Esophagus squamous epithelium (tissue), 5 donors: ENCODE results near the gene JAZF1. TPM values are rescaled to one million over a fixed set of nuclear protein-coding genes. Genes with fewer than 3 reads are reported as not detected.

Source experiments
- DNase-seq: peaks from one replicate; lab custom pipeline; 2025; lab: John Stamatoyannopoulos, UW
- H3K27ac ChIP-seq, 4 donors: fragments of 200-600 bp; sonication (generic); one replicate each; pipeline ENCODE4 v1.5.1; 2016 to 2019; ENCODE audit warnings: mild to moderate bottlenecking in 1 of 4
- H3K27me3 ChIP-seq, 4 donors: fragments of 200-600 bp; sonication (generic); 1 replicate in 3 of 4; 2 replicates in 1 of 4; pipeline versions ENCODE4 v1.5.1 to v1.6.0; 2017 to 2021; ENCODE audit warnings: antibody characterized with exemption in 1 of 4
- H3K36me3 ChIP-seq, 3 donors: fragments of 200-600 bp; sonication (generic); one replicate each; pipeline ENCODE4 v1.5.1; 2016 to 2019
- H3K4me1 ChIP-seq, 3 donors: fragments of 200-600 bp; sonication (generic); one replicate each; pipeline ENCODE4 v1.5.1; 2017 to 2019
- H3K4me3 ChIP-seq, 4 donors: fragments of 200-600 bp; sonication (generic); 1 replicate in 3 of 4; 2 replicates in 1 of 4; pipeline ENCODE4 v1.5.1; 2016 to 2019; ENCODE audit warnings: mild to moderate bottlenecking in 2 of 4, moderate library complexity in 1 of 4
- H3K9me3 ChIP-seq, 3 donors: fragments of 200-600 bp; sonication (generic); one replicate each; pipeline ENCODE4 v1.5.1; 2016 to 2019
- CTCF ChIP-seq, 6 experiments: fragments of 450-650 bp in 4 of 6; fragments of 200-600 bp in 2 of 6; sonication (generic) in 2 of 6; IDR thresholded peaks; one replicate each; pipeline ENCODE4 v1.5.1; 2016 to 2019; ENCODE audit warnings: antibody characterized with exemption in 6 of 6, mild to moderate bottlenecking in 4 of 6, moderate library complexity in 4 of 6
- POLR2A ChIP-seq, 4 donors: fragments of 450-650 bp; IDR thresholded peaks; one replicate each; pipeline ENCODE4 v1.6.1; 2017; ENCODE audit warnings: antibody characterized with exemption in 4 of 4, mild to moderate bottlenecking in 4 of 4, moderate library complexity in 3 of 4
- WGBS, 2 donors: methylation state at CpG; one replicate each; pipeline ENCODE4 v1.1.5; 2018; 5-methylcytosine and 5-hydroxymethylcytosine counted together
- intact Hi-C: fragments of 100-400 bp; cut with DNase I; formaldehyde crosslinking; loops from one replicate; pipeline ENCODE4 v1.15.0; 2022
- total RNA-seq, 4 donors: library from RNA; depleted of rRNA; stranded (reverse); fragments of >200 nt; gene quantifications; one replicate each; pipeline ENCODE4 v1.1.0, GENCODE V29; 2016
- donor health status: DM: yes; HTN: yes; CAD: no.

Gene JAZF1
- total RNA-seq, 4 donors from 2014 or later: 1.3 to 8.6 (median 2.0) TPM

- no peak overlapping the region for H3K27ac ChIP-seq
- intact Hi-C loops: no loop called here
- WGBS, 2 donors: 95 to 100% methylated on average over 1 of the region's 1 CpG
These were observed 46.7 kb downstream of the JAZF1 start for GRCh38 chr7:28133872-28134271.

GRCh38 chr7:28132959-28133870, 47.4 kb downstream of the JAZF1 start:
- no peak for TF ChIP-seq CTCF (IDR thresholded peaks at IDR 0.05)
- TF ChIP-seq POLR2A (IDR thresholded peaks at IDR 0.05): no peak
- Histone ChIP-seq H3K27me3 (no peaks in the 10 kb centered on the region), H3K36me3 (no peaks in the 10 kb centered on the region), H3K4me3 (no peak overlapping the region), H3K9me3 (no peaks in the 10 kb centered on the region), H3K27ac (no peak overlapping the region), H3K4me1 (peaks cover 0 to 10% (median 0%) of the 10 kb centered on the region in 3 donors)
- intact Hi-C loops: no loop called here
- WGBS, 2 donors: 86 to 100% methylated on average over 1 of the region's 1 CpG
- no peak for DNase-seq

More at GRCh38 chr7:28133872-28134271, 46.7 kb downstream of the JAZF1 start:
- peaks cover 0 to 10% (median 0%) of the 10 kb centered on the region in 3 donors for H3K4me1 ChIP-seq
- no peak for DNase-seq
- H3K27me3 ChIP-seq: no peaks in the 10 kb centered on the region
- no peaks in the 10 kb centered on the region for H3K9me3 ChIP-seq
- H3K36me3 ChIP-seq: no peaks in the 10 kb centered on the region
- no peak for TF ChIP-seq CTCF (IDR thresholded peaks at IDR 0.05)
- no peak for TF ChIP-seq POLR2A (IDR thresholded peaks at IDR 0.05)
- no peak overlapping the region for H3K4me3 ChIP-seq

GRCh38 chr7:28130277-28130676, 50.3 kb downstream of the JAZF1 start:
- Histone ChIP-seq H3K4me1 (peaks cover 0 to 15% (median 3%) of the 10 kb centered on the region in 3 donors), H3K36me3 (no peaks in the 10 kb centered on the region), H3K4me3 (no peak overlapping the region), H3K27ac (peak overlapping the region in 1 of 4 donors; percentile 17), H3K27me3 (no peaks in the 10 kb centered on the region), H3K9me3 (no peaks in the 10 kb centered on the region)
- 69 to 93% methylated on average over 3 of the region's 3 CpGs for WGBS, 2 donors
- intact Hi-C loops: no loop called here
- TF ChIP-seq CTCF (IDR thresholded peaks at IDR 0.05) (no peak), POLR2A (IDR thresholded peaks at IDR 0.05) (no peak)
- DNase-seq: no peak

GRCh38 chr7:28128608-28129007, 52.0 kb downstream of the JAZF1 start:
- no peak for DNase-seq
- intact Hi-C loops: no loop called here
- H3K27ac ChIP-seq: peak overlapping the region in 1 of 4 donors; percentile 4

More at GRCh38 chr7:28128608-28129007, 52.0 kb downstream of the JAZF1 start:
- TF ChIP-seq POLR2A (IDR thresholded peaks at IDR 0.05) (no peak), CTCF (IDR thresholded peaks at IDR 0.05) (no peak)
- no peaks in the 10 kb centered on the region for H3K27me3 ChIP-seq
- H3K9me3 ChIP-seq: no peaks in the 10 kb centered on the region
- H3K36me3 ChIP-seq: no peaks in the 10 kb centered on the region
- H3K4me1 ChIP-seq: peaks cover 0 to 14% (median 3%) of the 10 kb centered on the region in 3 donors
- no peak overlapping the region for H3K4me3 ChIP-seq
